Smooth muscle cell (in vitro differentiated cells): ENCODE measurements around the gene ADD1. TPM values are rescaled to one million over a fixed set of nuclear protein-coding genes. Genes with fewer than 3 reads are reported as not detected.

Experiments used
- DNase-seq: peaks from one replicate; lab custom pipeline; 2025; ENCODE audit not compliant: unreplicated experiment; lab: John Stamatoyannopoulos, UW
- H2AFZ ChIP-seq: fragments of 200-600 bp; sonication (generic); 2 replicates; pipeline ENCODE4 v1.6.0; 2016; ENCODE audit warnings: antibody characterized with exemption, low read depth, mild to moderate bottlenecking
- H3F3A ChIP-seq: fragments of 200-600 bp; sonication (generic); 2 replicates; pipeline ENCODE4 v1.6.0; 2017; ENCODE audit warnings: antibody characterized with exemption, low read depth
- H3K27ac ChIP-seq: fragments of 200-600 bp; sonication (generic); 2 replicates; pipeline ENCODE4 v1.5.1; 2016; ENCODE audit warnings: low read depth, mild to moderate bottlenecking
- H3K27me3 ChIP-seq: fragments of 200-600 bp; sonication (generic); 2 replicates; pipeline ENCODE4 v1.6.1; 2016; ENCODE audit warnings: low read depth, mild to moderate bottlenecking
- H3K36me3 ChIP-seq: fragments of 200-600 bp; sonication (generic); 2 replicates; pipeline ENCODE4 v1.5.1; 2016; ENCODE audit warnings: low read depth
- H3K4me1 ChIP-seq: fragments of 200-600 bp; sonication (generic); 2 replicates; pipeline ENCODE4 v1.5.1; 2016; ENCODE audit warnings: low read depth
- H3K4me2 ChIP-seq: fragments of 200-600 bp; sonication (generic); 2 replicates; pipeline ENCODE4 v1.6.0; 2016; ENCODE audit warnings: mild to moderate bottlenecking
- H3K4me3 ChIP-seq: fragments of 200-600 bp; sonication (generic); 2 replicates; pipeline ENCODE4 v1.5.1; 2016; ENCODE audit warnings: mild to moderate bottlenecking
- H3K79me2 ChIP-seq: fragments of 200-600 bp; sonication (generic); 2 replicates; pipeline ENCODE4 v1.6.0; 2016; ENCODE audit warnings: low read depth, mild to moderate bottlenecking
- H3K9ac ChIP-seq: fragments of 200-600 bp; sonication (generic); 2 replicates; pipeline ENCODE4 v1.6.0; 2016; ENCODE audit warnings: low read depth
- H3K9me3 ChIP-seq: fragments of 200-600 bp; sonication (generic); replicated peaks from 2 replicates; pipeline ENCODE4 v1.5.1; 2016; ENCODE audit warnings: low read depth
- H4K20me1 ChIP-seq: fragments of 200-600 bp; sonication (generic); 2 replicates; pipeline ENCODE4 v1.6.0; 2016; ENCODE audit warnings: low read depth
- CTCF ChIP-seq: fragments of 200-600 bp; sonication (generic); IDR thresholded peaks from 2 replicates; pipeline ENCODE4 v1.5.1; 2017; ENCODE audit warnings: borderline replicate concordance, mild to moderate bottlenecking, antibody characterized with exemption; ENCODE audit not compliant: insufficient read depth, poor library complexity, severe bottlenecking
- WGBS: methylation state at CpG from one replicate; pipeline ENCODE4 v1.1.7; 2016; ENCODE audit warnings: low lambda C conversion rate; 5-methylcytosine and 5-hydroxymethylcytosine counted together
- polyA plus RNA-seq: library from polyadenylated mRNA; unstranded; fragments of >200 nt; fragmentation: Nextera tagmentation; extraction: Ambion mirVana; gene quantifications from 2 replicates; pipeline ENCODE4 v1.2.1, GENCODE V29; 2016
- total RNA-seq: library from RNA; depleted of rRNA; stranded (reverse); fragments of >200 nt; gene quantifications from 2 replicates; pipeline ENCODE4 v1.2.3, GENCODE V29; 2014

The ADD1 gene
- total and polyA plus RNA-seq, 2 experiments from 2014 or later: 109 to 175 TPM

GRCh38 chr4:2947926-2948325 is 104.3 kb downstream of the ADD1 start:
- H3K4me1 ChIP-seq: no peaks in the 10 kb centered on the region
- DNase-seq: no peak
- peaks cover 9% of the 10 kb centered on the region for H4K20me1 ChIP-seq
- H3K4me3 ChIP-seq: no peak overlapping the region
- H3K4me2 ChIP-seq: no peak overlapping the region
- H2AFZ ChIP-seq: no peak overlapping the region
- H3K9ac ChIP-seq: no peak overlapping the region
- 91% methylated on average over 11 of the region's 11 CpGs for WGBS
- peaks cover 23% of the 10 kb centered on the region for H3K36me3 ChIP-seq
- no peaks in the 10 kb centered on the region for H3K9me3 ChIP-seq
- H3F3A ChIP-seq: no peaks in the 10 kb centered on the region
- no peak overlapping the region for H3K27ac ChIP-seq
- no peaks in the 10 kb centered on the region for H3K79me2 ChIP-seq
- no peaks in the 10 kb centered on the region for H3K27me3 ChIP-seq
- TF ChIP-seq CTCF: no peak

GRCh38 chr4:2948895-2949781 is 105.5 kb downstream of the ADD1 start:
- peaks cover 27% of the 10 kb centered on the region for H3K36me3 ChIP-seq
- no peak overlapping the region for H2AFZ ChIP-seq
- no peaks in the 10 kb centered on the region for H3K9me3 ChIP-seq
- WGBS: 95% methylated on average over 14 of the region's 14 CpGs
- H3F3A ChIP-seq: no peaks in the 10 kb centered on the region
- DNase-seq: no peak
- no peaks in the 10 kb centered on the region for H3K4me1 ChIP-seq
- no peaks in the 10 kb centered on the region for H3K79me2 ChIP-seq
- peaks cover 9% of the 10 kb centered on the region for H4K20me1 ChIP-seq
- no peak overlapping the region for H3K9ac ChIP-seq
- no peak overlapping the region for H3K4me2 ChIP-seq
- no peak overlapping the region for H3K4me3 ChIP-seq
- H3K27me3 ChIP-seq: no peaks in the 10 kb centered on the region
- no peak overlapping the region for H3K27ac ChIP-seq
- peak; percentile 43 for TF ChIP-seq CTCF

- Histone ChIP-seq H3K4me1 (no peaks in the 10 kb centered on the region), H3K4me2 (no peak overlapping the region), H3K36me3 (peaks cover 27% of the 10 kb centered on the region), H3K27ac (no peak overlapping the region), H3K4me3 (no peak overlapping the region), H4K20me1 (peaks cover 13% of the 10 kb centered on the region), H3K9ac (no peak overlapping the region), H3K79me2 (no peaks in the 10 kb centered on the region), H3K9me3 (no peaks in the 10 kb centered on the region), H3K27me3 (no peaks in the 10 kb centered on the region), H2AFZ (no peak overlapping the region), H3F3A (no peaks in the 10 kb centered on the region)
- TF ChIP-seq CTCF: no peak
- WGBS: 98% methylated on average over 11 of the region's 11 CpGs
- no peak for DNase-seq
Measured at GRCh38 chr4:2949782-2950125, 106.1 kb downstream of the ADD1 start.
